GM21390 (cell line): ENCODE data around the gene MCAM.

Experiments
- ATAC-seq: cut with Tn5 transposase; IDR thresholded peaks from one replicate; pipeline ENCODE4 v1.9.1; 2021; ENCODE audit not compliant: unreplicated experiment

Gene MCAM

DNA sequence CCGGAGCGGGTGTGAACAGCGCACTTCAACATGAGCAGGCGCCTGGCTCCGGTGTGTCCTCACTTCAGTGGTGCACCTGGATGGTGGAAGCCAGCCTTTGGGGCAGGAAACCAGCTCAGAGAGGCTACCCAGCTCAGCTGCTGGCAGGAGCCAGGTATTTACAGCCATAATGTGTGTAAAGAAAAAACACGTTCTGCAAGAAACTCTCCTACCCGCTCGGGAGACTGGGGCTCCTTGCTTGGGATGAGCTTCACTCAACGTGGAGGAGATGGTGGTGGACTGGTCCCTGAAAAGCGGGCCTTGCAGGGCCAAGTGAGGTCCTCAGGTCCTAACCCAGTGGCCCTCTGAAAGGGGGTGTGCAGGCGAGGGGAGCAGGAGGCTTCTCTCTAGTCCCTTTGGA, 7.5 kb downstream of the MCAM start:
- no peak for ATAC-seq

DNA sequence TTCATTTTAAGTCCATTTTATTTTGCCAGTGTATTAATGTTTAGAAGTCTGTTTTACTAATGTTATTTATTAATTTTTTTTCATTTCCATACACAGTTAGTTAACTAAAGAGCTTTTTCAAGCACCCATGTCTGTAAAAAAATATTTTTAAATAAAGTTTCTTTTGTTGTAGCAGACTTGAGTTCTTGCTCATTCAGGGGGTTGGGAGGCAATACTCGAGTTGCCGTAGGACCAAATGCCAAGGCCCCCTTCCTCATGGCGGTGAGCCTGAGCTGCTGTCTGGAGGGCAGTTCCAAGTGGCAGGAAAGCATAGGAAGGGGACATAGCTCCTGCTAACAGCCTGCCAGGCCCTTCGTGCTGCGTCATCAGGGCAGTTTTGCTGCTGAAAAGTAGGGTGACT, 9.0 kb downstream of the MCAM start:
- ATAC-seq = no peak

DNA sequence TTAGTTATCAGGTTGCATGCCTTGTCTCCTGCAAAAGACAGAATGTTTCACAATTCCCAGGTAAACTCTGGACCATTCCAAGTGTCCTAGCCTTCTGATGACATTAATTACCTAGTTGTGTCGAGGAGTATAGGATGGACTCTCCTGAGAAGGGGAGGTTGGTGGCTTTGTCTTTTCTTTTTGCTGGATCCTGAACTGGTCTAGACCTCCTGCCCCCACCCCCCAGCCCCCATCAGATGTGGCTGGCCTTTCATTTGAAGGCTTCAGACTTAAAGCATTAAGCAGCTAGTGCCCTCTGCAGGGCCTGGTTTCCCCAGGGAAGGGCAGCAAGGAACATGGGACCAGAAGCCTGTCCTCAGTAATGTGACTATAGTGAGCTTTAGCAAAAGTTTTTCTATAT, 9.7 kb downstream of the MCAM start:
- no peak for ATAC-seq

DNA sequence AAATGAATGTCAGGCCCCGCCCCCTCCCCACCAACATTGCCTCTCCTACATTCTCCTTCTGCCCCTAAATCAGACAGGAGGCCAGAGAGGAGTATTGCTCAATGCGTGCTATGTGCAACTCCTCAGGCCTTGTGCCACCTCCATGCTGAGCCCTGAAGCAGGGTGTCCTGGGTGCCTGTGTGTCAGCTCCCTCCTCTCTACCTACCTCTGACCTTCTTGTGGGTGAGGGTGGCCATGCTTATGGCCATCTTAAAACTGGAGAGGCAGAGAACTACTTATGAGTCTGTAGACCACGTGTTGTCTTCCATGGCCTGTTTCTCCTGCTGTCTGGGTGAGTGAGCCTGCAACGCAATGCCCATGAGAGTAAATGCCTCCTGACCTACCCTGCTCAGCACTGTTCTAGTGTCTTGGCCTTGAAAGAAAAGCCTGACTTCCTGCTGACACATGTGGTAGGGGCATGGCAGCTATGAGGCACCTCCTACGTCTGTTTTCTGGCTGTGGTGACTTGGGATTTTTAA, 10.5 kb downstream of the MCAM start:
- ATAC-seq = no peak

DNA sequence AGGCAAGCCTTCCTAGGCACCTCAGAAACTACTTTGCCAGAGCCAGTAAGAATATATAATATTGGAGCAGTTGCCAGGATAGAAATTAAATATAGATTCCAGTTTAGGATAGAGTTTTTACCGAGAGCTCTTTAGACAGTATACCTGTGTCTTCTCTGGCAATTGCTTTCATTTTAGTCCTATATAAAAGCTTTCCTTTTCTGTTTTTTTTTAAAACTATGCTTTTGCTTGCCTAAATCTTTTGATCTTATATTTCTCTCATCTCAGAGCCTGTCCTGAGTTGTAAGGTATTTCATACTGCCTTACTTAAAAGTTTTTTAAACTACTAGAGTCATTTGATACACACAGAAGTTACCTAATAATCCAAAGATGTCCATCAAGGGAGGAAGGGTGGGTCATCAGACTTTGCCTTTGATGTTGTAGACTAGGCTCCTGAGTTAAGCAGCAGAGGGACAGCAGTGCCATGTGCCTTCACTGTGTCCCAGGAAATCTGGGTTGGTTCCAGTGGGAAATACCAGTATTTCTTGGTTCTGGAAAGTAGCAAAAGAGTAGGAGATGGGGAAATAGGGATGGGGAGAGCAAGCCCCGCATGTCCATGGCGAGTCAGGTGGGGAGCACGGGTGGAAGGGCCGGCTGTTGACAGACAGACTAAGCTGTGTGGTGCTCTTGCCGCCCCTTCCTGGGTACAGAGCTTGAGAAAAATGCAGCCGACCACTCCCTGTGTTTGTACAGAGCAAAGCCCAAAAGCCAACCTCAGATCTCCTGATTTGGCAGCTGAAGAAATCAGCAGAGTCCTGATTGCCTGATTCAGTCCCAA, 11.2 kb downstream of the MCAM start:
- ATAC-seq = no peak

DNA sequence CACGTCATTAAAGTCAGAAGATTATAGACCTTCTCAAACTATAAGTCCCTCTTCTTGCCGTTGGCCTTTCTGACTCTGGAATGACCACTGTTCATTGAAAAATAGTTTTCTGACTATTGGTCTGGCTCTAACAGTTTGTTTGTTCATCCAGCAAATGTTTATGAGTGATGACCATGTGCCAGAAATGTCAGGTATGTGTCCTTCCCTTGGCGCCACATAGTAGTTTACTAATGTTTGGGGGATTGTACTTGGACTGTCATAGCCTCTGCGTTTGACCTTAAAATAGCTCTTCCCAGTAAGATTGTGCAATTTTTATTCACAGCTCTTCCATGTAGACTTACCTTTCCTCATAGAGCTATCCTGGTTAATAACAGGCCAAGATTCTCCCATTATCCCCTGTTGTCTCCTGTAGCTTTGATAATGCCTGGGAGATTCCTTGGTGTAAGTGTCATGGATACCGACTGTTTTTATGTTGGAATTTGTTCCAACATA, 13.7 kb downstream of the MCAM start:
- no peak for ATAC-seq

DNA sequence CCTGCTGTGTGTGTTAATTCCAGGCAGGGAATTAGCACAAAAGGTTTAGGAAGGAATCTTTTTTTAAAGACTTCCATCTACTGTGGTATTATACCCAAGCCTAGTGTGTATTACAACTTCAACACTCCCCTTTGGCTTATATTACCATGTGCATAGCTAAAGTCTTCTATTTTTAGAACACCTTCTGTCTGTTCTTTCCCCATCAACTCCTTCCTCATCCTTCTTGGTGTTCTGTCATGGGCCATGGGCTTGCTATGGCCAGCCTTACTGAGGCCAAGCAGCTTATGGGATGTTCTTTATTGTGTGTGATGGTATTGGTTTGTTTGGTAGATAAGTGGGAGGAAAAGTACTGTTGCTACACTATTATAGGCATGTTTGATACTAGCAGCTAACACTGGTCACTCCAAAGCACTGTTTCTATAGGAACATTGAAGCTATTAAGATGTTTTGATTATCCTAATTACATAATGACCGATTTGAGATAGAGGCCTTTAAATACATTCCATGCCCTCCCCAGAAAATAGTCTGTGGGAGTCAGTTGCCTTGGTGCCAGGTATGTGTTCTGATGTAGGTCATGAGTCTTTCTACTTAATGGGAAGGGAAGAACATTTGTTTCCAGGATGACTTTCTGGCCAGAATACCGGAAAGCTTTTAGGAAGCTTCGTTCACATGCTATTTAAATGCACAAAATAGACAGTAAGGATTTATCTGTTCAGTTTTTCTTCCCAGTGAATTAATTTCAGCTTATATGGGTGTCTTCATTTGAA, 16.5 kb downstream of the MCAM start:
- ATAC-seq = no peak

DNA sequence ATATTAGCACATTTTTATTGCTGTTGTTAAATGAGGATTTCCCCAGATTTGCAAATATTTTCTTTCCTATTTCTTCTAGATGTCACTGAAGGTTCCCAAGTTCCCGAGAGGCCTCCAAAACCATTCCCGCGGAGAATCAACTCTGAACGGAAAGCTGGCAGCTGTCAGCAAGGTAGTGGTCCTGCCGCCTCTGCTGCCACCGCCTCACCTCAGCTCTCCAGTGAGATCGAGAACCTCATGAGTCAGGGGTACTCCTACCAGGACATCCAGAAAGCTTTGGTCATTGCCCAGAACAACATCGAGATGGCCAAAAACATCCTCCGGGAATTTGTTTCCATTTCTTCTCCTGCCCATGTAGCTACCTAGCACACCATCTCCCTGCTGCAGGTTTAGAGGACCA, 17.5 kb downstream of the MCAM start:
- ATAC-seq = no peak

DNA sequence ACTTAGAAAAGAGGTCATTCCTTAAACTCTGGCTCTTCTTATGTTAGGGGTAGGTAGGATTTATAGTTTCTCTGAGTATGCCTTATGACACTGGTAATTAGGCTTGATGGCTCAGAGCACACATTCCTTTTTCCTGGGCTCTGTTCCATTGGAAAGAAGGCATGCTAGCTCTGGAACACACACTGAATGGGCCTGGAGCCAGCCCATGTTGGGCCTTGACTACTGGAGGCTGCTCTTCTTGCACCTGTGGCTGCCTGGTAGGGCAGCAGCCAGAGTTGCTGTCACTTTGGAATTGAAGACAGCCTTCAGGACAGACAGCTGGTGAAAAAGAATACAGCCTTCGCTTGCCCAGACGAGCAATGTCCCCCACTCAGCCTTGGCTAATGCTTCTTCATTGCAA, 18.2 kb downstream of the MCAM start:
- ATAC-seq = no peak

DNA sequence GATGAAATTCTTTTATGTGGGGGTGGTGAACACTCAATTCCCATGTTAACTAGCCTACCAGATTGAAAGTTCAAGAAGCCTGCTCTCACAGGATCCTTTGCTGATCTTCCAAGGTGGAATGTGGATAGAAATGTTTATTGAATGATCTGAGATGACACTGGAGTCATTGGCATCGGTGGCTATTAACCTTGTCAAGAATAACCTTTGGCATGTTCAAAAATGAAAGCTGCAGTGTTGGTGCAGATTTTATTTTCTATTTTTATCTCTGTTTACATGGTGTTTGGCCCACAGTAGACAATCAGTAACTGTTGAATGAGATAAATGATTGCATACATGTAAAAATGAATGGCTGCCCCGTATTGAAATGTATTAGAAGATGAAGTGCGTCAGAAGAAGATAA, 19.0 kb downstream of the MCAM start:
- no peak for ATAC-seq

DNA sequence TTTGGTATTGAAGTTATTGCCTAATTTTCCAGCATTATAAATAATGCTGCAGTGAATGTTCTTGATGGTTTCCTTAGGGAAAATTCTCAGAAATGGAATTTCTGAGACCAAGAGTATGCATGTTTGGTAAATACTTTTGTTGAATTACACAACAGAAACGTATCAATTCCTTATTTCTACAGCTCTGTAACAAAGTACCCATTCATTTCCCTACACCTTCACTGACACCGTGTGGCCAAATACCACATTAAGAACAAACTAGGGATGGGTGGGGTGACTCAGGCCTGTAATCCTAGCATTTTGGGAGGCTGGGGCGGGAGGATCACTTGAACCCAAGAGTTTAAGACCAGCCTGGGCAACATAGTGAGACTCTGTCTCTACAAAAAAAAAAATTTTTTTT, 21.8 kb downstream of the MCAM start:
- no peak for ATAC-seq

DNA sequence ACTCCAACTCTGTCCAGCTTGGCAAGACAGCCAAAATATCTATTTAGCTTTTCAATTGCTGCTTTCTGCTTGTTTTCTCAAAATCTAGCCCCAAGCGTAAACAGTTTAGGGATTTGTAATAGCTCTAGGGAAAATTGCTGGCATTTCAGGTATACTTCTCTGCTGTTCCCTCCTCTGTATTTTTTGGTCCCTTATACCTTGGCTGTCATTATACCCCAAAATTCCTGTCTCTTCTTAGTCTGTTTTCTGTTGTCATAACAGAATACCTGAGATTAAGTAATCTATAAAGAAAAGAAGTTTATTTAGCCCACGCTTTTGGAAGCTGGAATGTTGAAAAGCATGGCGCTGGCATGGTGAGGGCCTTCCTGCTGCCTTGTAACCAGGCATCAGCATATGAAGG, 23.5 kb downstream of the MCAM start:
- no peak for ATAC-seq

DNA sequence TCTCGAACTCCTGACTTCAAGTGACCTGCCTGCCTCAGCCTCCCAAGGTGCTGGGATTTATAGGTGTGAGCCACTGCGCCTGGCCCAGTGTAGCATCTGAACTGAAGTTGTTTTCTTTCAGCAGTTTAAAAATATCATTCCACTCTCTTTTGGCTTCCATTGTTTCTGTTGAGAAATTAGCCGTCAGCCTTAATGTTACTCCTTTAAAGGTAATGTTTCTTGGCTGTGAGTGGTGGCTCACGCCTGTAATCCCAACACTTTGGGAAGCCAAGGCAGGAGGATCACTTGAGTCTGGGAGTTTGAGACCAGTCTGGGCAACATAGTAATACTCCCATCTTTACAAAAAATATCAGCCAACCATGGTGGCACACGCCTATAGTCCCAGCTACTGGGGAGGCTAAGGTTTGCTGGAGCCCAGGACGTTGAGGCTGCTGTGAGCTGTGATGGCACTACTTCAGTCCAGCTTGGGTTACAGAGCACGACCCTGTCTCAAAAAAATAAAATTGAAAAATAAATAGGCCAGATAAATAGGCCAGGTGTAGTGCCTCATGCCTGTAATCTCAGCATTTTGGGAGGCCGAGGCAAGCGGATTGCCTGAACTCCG, 25.9 kb downstream of the MCAM start:
- ATAC-seq = no peak

DNA sequence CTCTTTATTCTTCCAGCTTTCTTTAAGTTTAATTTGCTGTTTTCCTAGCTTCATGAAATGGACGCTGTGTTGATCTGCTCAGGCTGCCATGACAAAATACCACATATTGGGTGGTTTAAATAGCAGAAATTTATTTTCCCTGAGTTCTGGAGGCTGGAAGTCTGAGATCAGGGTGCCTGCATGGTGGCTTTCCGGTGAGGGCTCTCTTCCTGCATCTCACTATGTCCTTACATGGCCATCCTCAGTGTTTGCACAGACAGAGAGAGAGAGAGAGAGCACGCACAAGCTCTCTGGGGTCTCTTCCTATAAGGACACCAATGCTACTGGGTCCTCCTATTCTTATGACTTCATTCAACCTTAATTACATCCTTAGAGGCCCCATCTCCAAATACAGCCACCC, 28.7 kb downstream of the MCAM start:
- no peak for ATAC-seq

DNA sequence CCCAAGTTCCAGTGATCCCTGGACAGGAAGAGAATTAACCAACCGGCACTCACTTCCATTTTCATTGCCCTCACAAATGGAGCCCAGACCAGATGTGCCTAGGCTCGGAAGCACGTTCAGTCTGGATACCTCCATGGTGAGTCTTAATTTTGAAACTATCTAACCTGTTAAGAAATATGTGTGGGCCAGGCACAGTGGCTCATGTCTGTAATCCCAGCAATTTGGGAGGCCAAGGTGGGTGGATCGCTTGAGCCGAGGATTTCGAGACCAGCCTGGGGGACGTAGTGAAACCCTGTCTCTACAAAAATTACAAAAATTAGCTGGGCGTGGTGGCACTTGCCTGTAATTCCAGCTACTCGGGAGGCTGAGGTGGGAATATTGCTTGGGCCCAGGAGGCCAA, 31.5 kb downstream of the MCAM start:
- no peak for ATAC-seq

DNA sequence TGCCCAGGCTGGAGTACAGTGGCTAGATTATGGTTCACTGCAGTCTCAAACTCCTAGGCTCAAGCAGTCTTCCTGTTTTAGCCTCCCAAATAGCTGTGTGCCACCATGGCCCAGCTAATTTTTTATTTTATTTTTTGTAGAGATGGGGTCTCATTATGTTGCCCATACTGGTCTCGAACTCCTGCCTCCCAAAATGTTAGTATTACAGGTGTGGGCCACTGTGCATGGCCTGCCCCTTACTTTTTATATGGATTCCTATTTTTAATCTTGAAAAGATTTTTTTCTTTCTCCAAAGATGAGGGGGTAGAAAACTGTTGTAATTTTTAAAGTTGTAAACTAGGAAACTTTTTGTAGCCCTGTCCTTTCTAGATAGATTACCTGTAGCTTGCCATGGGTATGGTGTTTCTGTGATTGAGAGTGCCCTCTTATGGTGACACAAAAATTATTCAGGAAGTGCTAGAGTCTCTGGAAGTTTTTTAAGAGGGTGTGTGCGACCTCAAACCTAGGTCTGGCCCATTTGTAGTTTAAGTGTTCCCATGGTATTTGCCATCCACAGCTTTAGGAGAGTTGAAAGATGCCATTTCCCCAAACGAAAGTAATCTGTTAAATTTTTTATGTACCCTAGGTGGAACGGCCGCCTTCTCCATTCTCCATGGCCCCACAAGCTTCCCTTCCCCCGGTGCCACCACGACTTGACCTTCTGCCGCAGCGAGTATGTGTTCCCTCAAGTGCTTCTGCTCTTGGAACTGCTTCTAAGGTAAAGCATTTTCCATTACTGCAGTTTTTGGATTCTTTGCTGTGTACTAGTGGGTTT, 32.4 kb downstream of the MCAM start:
- ATAC-seq = no peak

DNA sequence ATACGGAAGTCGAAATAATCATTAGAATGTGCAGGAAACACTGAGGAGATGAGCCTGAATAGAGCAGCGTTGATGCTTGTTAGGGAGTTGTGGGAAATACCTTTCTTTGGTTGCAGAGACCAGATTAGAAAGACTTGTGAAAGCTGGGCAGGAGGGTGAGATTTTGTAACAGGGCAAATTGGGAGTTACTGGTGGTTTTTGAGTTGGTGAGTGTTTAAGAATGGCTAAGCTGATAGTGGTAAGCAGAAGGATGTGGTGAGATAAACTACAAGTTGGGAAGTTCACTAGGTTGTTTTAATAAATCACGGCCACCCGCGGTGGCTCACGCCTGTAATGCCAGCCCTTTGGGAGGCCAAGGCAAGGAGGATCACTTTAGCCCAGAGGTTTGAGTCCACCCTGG, 34.4 kb downstream of the MCAM start:
- ATAC-seq = no peak

DNA sequence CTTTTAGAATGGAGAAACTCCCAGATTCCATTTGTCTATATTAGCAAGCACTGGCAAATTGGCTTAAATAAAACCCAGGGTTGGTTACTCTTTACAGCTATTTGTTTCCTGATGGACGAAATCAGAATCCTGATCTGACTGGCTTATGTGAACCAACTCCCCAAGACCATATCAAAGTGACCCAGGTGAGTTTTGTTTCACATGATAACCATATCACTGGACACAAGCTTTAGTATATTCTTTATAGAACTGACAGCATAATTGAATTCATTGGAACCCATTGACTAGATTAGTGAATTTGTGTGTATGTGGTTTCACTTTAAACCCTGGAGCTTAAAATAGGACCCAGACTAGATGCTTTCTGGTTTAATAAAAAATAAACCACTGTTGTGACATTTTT, 39.3 kb downstream of the MCAM start:
- no peak for ATAC-seq

DNA sequence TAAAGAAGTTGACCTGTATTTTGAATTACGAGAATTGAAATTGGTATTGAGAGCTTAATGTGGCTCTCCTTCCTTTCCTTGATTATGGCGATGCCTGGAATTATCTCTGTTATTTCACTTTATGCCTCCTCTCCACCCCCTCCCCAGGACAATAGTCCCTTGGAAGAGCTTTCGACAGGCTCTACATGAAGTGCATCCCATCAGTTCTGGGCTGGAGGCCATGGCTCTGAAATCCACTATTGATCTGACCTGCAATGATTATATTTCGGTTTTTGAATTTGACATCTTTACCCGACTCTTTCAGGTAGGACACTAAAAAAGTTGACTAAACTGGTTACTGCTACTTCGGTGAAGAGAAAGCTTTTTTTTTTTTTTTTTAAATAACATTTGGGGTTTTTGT, 43.2 kb downstream of the MCAM start:
- ATAC-seq = no peak

DNA sequence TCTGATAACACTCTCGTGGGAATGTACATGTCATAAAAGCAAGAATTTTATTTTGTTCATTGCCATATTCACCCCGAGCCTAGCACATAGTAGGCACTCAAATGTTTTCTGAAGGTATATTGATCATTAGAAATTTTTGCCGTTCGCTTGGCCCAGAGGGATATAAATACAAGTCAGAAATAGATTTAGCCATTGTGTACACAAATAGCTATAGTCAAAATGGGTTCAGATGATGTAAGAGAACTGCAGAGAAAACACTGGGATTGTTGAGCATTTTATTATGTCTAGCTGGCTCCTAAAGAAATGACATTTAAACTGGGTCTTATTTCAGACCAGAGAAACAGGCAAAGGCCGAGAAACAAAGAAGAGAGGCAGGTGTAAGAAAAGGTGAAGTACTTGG, 49.3 kb downstream of the MCAM start:
- ATAC-seq = no peak
